Omental fat pad (tissue), 4 donors: ENCODE data around the gene SGPP1. TPM values are rescaled to one million over a fixed set of nuclear protein-coding genes. Genes with fewer than 3 reads are reported as not detected.
"Not testable (repeated sequence)": the region's sequence is repeated elsewhere in the genome, so short reads cannot be mapped to it uniquely, and the experiment has no call there.

Experiments
- ATAC-seq: fragments of 150-250 bp; one replicate; pipeline ENCODE4 v1.9.1; 2016; ENCODE audit warnings: mild to moderate bottlenecking, moderate library complexity; ENCODE audit not compliant: low FRiP score
- DNase-seq: peaks from one replicate; pipeline ENCODE4 v3.0.0-alpha.2; 2019; ENCODE audit warnings: low spot score
- CTCF ChIP-seq, 3 donors: fragments of 450-650 bp; IDR thresholded peaks; one replicate each; pipeline ENCODE4 v1.5.1; 2016 to 2017; ENCODE audit warnings: antibody characterized with exemption in 3 of 3, mild to moderate bottlenecking in 3 of 3, moderate library complexity in 2 of 3
- total RNA-seq, 4 donors: library from RNA; depleted of rRNA; stranded (reverse); fragments of >200 nt; gene quantifications; one replicate each; pipeline ENCODE4 v1.1.0, GENCODE V29; 2016

SGPP1 gene
- total RNA-seq, 4 donors from 2014 or later = 18.9 to 23.5 (median 21.1) TPM

- DNase-seq (no peak), ATAC-seq (no peak)
- no peak for TF ChIP-seq CTCF (IDR thresholded peaks at IDR 0.05)
Observed at GRCh38 chr14:63710497-63710896, 17.4 kb downstream of the SGPP1 start.

GRCh38 chr14:63709589-63709988 is 18.3 kb downstream of the SGPP1 start:
- no peak for TF ChIP-seq CTCF (IDR thresholded peaks at IDR 0.05)
- ATAC-seq (no peak), DNase-seq (no peak)

- no peak for TF ChIP-seq CTCF (IDR thresholded peaks at IDR 0.05)
- DNase-seq = no peak
- no peak for ATAC-seq
Observed at GRCh38 chr14:63707216-63707615, 20.6 kb downstream of the SGPP1 start.

- ATAC-seq (no peak), DNase-seq (no peak)
- TF ChIP-seq CTCF (IDR thresholded peaks at IDR 0.05) = no peak
Observed at GRCh38 chr14:63705561-63706070, 22.2 kb downstream of the SGPP1 start.

GRCh38 chr14:63702530-63702929 is 25.3 kb downstream of the SGPP1 start:
- not testable (repeated sequence) for DNase-seq, ATAC-seq

- ATAC-seq = no peak
- no peak for DNase-seq
- TF ChIP-seq CTCF (IDR thresholded peaks at IDR 0.05) = no peak
Observed at GRCh38 chr14:63701606-63702299, 26.1 kb downstream of the SGPP1 start.

- DNase-seq (no peak), ATAC-seq (no peak)
- no peak for TF ChIP-seq CTCF (IDR thresholded peaks at IDR 0.05)
Observed at GRCh38 chr14:63692310-63693020, 35.4 kb downstream of the SGPP1 start.
